Vagina (tissue), 2 donors: ENCODE measurements around the gene TRIM24.

Experiments used
- POLR2A ChIP-seq, 2 donors: fragments of 450-650 bp; IDR thresholded peaks; one replicate each; pipeline ENCODE4 v1.6.1; 2017; ENCODE audit warnings: antibody characterized with exemption in 2 of 2, mild to moderate bottlenecking in 2 of 2, moderate library complexity in 2 of 2
- POLR2AphosphoS5 ChIP-seq, 2 donors: sonication (generic); formaldehyde crosslinking; IDR thresholded peaks; one replicate each; pipeline ENCODE4 v1.9.0; 2017; ENCODE audit warnings: antibody characterized with exemption in 2 of 2, mild to moderate bottlenecking in 2 of 2, low read depth in 1 of 2; ENCODE audit not compliant: insufficient read depth in 1 of 2
- TF ChIP-seq, protein P1 (sequence below), 3 experiments: fragments of 450-650 bp in 2 of 3; fragments of 200-600 bp in 1 of 3; sonication (generic) in 1 of 3; IDR thresholded peaks; one replicate each; pipeline ENCODE4 v1.5.1; 2017 to 2019; ENCODE audit warnings: antibody characterized with exemption in 3 of 3, mild to moderate bottlenecking in 2 of 3, moderate library complexity in 2 of 3

DNA sequence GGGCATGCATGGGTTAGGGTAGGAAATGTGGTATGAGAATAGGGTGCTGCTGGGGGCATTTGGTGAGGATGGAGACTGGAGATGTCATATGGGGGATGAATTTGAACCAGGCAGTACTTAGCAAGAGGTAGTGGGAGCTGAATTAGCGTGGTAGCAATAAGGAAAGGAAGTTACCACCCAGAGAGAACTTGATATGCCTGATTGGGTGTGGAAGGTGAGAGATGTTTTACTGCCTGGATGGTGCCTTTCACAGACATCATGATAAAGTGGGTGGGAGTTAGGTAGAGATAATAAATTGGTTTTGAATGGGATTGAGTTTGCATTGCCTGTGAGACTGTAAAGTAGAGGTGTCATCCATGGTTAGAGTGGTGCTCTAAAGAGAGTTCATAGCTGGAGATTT lies 46.7 kb downstream of the TRIM24 start:
- TF ChIP-seq POLR2A (IDR thresholded peaks at IDR 0.05) (no peak), POLR2AphosphoS5 (IDR thresholded peaks at IDR 0.05; ENCODE audit: insufficient read depth in 1 of 2, low read depth in 1 of 2) (no peak)
- TF ChIP-seq, protein P1, sequence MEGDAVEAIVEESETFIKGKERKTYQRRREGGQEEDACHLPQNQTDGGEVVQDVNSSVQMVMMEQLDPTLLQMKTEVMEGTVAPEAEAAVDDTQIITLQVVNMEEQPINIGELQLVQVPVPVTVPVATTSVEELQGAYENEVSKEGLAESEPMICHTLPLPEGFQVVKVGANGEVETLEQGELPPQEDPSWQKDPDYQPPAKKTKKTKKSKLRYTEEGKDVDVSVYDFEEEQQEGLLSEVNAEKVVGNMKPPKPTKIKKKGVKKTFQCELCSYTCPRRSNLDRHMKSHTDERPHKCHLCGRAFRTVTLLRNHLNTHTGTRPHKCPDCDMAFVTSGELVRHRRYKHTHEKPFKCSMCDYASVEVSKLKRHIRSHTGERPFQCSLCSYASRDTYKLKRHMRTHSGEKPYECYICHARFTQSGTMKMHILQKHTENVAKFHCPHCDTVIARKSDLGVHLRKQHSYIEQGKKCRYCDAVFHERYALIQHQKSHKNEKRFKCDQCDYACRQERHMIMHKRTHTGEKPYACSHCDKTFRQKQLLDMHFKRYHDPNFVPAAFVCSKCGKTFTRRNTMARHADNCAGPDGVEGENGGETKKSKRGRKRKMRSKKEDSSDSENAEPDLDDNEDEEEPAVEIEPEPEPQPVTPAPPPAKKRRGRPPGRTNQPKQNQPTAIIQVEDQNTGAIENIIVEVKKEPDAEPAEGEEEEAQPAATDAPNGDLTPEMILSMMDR (IDR thresholded peaks at IDR 0.05) = no peak
